CD4-positive, alpha-beta T cell (primary cell): ENCODE data around the gene WARS2. TPM values are rescaled to one million over a fixed set of nuclear protein-coding genes. Genes with fewer than 3 reads are reported as not detected.

ENCODE experiments used
- ATAC-seq: fragments of 200-7000 bp; cut with Tn5 transposase; one replicate; pipeline ENCODE4 v1.10.0; 2022; ENCODE audit warnings: mild to moderate bottlenecking; ENCODE audit not compliant: poor library complexity
- CTCF ChIA-PET: fragments of 350-600 bp; sonication (Branson Sonifier 250); formaldehyde crosslinking; loops from one replicate; lab custom pipeline; 2021; ENCODE audit warnings: antibody characterized with exemption, inconsistent platforms; lab: Charles Lee
- POLR2A ChIA-PET: fragments of 350-600 bp; sonication (Branson Sonifier 250); formaldehyde crosslinking; loops from one replicate; lab custom pipeline; 2021; ENCODE audit warnings: antibody characterized with exemption, inconsistent platforms; lab: Charles Lee
- DNase-seq, 14 experiments: peaks; one replicate each; pipeline ENCODE4 v3.0.0-alpha.2; 2013 to 2020; ENCODE audit warnings: mixed read lengths in 2 of 14
- H3K27ac ChIP-seq, 2 donors: one replicate each; pipeline versions ENCODE4 v1.5.1 to v1.7.0; 2013; ENCODE audit warnings: low read length in 2 of 2, low read depth in 1 of 2, mild to moderate bottlenecking in 1 of 2
- H3K27me3 ChIP-seq, 2 experiments: 1 replicate in 1 of 2; 2 replicates in 1 of 2; pipeline versions ENCODE4 v1.6.1 to v1.7.0; 2013; ENCODE audit warnings: low read length in 2 of 2, control low read depth in 1 of 2, mild to moderate bottlenecking in 1 of 2, moderate library complexity in 1 of 2; ENCODE audit not compliant: insufficient read depth in 2 of 2, control insufficient read depth in 1 of 2
- H3K36me3 ChIP-seq: one replicate; pipeline ENCODE4 v1.6.1; 2013; ENCODE audit warnings: low read length, control low read depth; ENCODE audit not compliant: insufficient read depth
- H3K4me1 ChIP-seq: one replicate; pipeline ENCODE4 v1.6.1; 2013; ENCODE audit warnings: low read length, control low read depth; ENCODE audit not compliant: insufficient read depth
- H3K4me3 ChIP-seq: one replicate; pipeline ENCODE4 v1.5.1; 2013; ENCODE audit warnings: mild to moderate bottlenecking, low read length, moderate library complexity
- H3K9me3 ChIP-seq, 2 experiments: 1 replicate in 1 of 2; 2 replicates in 1 of 2; pipeline versions ENCODE4 v1.6.1 to v1.7.0; 2013; ENCODE audit warnings: low read length in 2 of 2, mild to moderate bottlenecking in 2 of 2, control low read depth in 1 of 2, moderate library complexity in 1 of 2; ENCODE audit not compliant: control insufficient read depth in 1 of 2, insufficient read depth in 1 of 2
- H3K27ac Mint-ChIP-seq: one replicate; pipeline ENCODE4 v1.8.0; 2020; ENCODE audit warnings: mixed read lengths
- H3K27me3 Mint-ChIP-seq: one replicate; pipeline ENCODE4 v1.8.0; 2021; ENCODE audit warnings: mixed read lengths
- H3K36me3 Mint-ChIP-seq: one replicate; pipeline ENCODE4 v1.8.0; 2021; ENCODE audit warnings: low read depth, mixed read lengths
- H3K4me1 Mint-ChIP-seq: one replicate; pipeline ENCODE4 v1.8.0; 2021; ENCODE audit warnings: low read depth, mixed read lengths
- H3K4me3 Mint-ChIP-seq: one replicate; pipeline ENCODE4 v1.8.0; 2020; ENCODE audit warnings: mild to moderate bottlenecking, mixed read lengths
- H3K9me3 Mint-ChIP-seq: one replicate; pipeline ENCODE4 v1.8.0; 2020; ENCODE audit warnings: mixed read lengths
- intact Hi-C, 2 experiments: fragments of 100-400 bp; cut with DNase I in 1 of 2; cut with micrococcal nuclease in 1 of 2; formaldehyde crosslinking; loops; one replicate each; pipeline versions ENCODE4 v1.15.1 to v1.9.0; 2023 to 2025; cut with DNase I, micrococcal nuclease
- total RNA-seq, 174 experiments: library from RNA in 2 of 174; stranded (reverse) in 2 of 174; gene quantifications; one replicate each; pipeline ENCODE4 v1.2.3 and lab custom pipeline; 2021 to 2026
- TF ChIP-seq, protein P1 (sequence below): fragments of 200-600 bp; IDR thresholded peaks from one replicate; pipeline ENCODE4 v1.8.0; 2022; ENCODE audit warnings: antibody characterized with exemption, mild to moderate bottlenecking

The WARS2 gene
- total RNA-seq, 2 experiments from 2014 or later, result 15.8 to 16.5 TPM

DNA sequence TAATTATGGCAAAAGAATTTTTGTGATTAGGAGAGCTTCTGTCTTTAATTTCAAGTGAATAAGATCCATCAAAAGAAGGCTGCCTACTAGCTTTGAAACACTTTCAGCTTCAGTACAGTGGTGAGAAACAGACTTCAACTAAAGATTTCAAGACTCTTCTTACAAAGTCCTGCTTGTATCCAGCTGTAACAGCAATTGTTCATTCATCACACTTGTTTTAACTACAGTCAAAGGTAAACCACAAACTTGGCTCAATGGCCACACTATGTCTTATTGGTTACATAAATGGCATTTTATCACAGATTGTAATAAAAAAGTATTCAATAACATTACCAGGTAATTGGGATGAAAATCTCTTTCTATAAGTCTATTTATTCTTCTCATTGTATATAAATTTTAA lies 59.2 kb downstream of the WARS2 start:
- ATAC-seq (no peak), DNase-seq (no peak)
- no peaks in the 10 kb centered on the region for H3K4me1 Mint-ChIP-seq
- CTCF ChIA-PET, result no interaction called here
- peaks cover 55% of the 10 kb centered on the region for H3K36me3 Mint-ChIP-seq
- no peak overlapping the region for H3K4me3 ChIP-seq
- H3K27ac ChIP-seq, result no peak overlapping the region
- H3K9me3 ChIP-seq, result peaks cover 5 to 10% of the 10 kb centered on the region in 2 experiments
- TF ChIP-seq, protein P1, sequence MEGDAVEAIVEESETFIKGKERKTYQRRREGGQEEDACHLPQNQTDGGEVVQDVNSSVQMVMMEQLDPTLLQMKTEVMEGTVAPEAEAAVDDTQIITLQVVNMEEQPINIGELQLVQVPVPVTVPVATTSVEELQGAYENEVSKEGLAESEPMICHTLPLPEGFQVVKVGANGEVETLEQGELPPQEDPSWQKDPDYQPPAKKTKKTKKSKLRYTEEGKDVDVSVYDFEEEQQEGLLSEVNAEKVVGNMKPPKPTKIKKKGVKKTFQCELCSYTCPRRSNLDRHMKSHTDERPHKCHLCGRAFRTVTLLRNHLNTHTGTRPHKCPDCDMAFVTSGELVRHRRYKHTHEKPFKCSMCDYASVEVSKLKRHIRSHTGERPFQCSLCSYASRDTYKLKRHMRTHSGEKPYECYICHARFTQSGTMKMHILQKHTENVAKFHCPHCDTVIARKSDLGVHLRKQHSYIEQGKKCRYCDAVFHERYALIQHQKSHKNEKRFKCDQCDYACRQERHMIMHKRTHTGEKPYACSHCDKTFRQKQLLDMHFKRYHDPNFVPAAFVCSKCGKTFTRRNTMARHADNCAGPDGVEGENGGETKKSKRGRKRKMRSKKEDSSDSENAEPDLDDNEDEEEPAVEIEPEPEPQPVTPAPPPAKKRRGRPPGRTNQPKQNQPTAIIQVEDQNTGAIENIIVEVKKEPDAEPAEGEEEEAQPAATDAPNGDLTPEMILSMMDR, result no peak
- POLR2A ChIA-PET, result no interaction called here
- H3K9me3 Mint-ChIP-seq, result peaks cover 11% of the 10 kb centered on the region
- intact Hi-C loops, result no loop called here
- H3K27ac Mint-ChIP-seq, result no peak overlapping the region
- H3K36me3 ChIP-seq, result no peaks in the 10 kb centered on the region
- H3K4me1 ChIP-seq, result no peaks in the 10 kb centered on the region
- no peaks in the 10 kb centered on the region for H3K27me3 ChIP-seq
- H3K27me3 Mint-ChIP-seq, result no peaks in the 10 kb centered on the region
- H3K4me3 Mint-ChIP-seq, result no peak overlapping the region

DNA sequence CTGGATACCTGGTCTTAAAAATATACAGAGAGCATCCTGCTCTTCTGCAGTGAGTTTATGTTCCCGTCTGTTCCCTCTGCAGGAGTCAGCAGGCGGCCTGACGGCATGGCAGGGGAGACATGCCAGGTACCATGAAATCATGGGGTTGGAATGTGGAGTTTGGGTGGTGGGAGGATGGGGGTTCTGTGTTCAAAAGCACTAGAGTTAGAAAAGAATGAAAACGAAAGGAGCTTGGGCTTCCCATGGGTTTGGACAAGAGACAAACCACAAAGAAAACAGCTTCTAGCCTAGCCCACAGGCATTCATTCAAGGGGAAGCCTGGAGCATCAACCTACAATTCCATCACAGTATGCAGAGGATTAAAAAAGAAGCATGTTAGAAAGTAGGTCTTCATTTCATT lies 59.9 kb downstream of the WARS2 start:
- Mint-ChIP-seq H3K36me3 (peaks cover 60% of the 10 kb centered on the region), H3K9me3 (peaks cover 11% of the 10 kb centered on the region), H3K27ac (no peak overlapping the region), H3K27me3 (no peaks in the 10 kb centered on the region), H3K4me1 (no peaks in the 10 kb centered on the region), H3K4me3 (no peak overlapping the region)
- Histone ChIP-seq H3K36me3 (no peaks in the 10 kb centered on the region), H3K4me1 (no peaks in the 10 kb centered on the region), H3K27ac (no peak overlapping the region), H3K4me3 (no peak overlapping the region), H3K27me3 (no peaks in the 10 kb centered on the region), H3K9me3 (peaks cover 5 to 10% of the 10 kb centered on the region in 2 experiments)
- CTCF ChIA-PET, result no interaction called here
- no peak for DNase-seq
- intact Hi-C loops, result no loop called here
- TF ChIP-seq, protein P1, result no peak
- ATAC-seq, result no peak
- POLR2A ChIA-PET, result no interaction called here

DNA sequence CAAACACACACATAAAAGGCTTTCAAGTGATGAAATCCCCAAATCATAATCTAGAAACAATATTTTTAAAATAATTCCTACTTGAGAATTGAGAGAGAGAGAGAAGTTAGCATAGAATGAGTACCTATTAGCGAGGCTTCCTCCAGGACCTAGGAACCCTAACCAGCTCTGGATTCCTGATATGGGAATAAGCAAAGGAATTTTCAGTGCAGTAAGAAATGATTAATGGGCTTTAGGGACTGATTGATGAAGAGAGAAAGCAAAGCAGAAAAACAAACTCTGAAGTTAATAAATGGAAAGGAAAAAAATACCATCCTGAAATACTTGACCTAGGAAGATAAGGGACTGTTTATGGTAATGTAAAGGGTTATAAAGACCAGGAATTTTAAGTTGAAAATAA lies 60.6 kb downstream of the WARS2 start:
- H3K4me1 Mint-ChIP-seq, result no peaks in the 10 kb centered on the region
- no peak for DNase-seq
- peaks cover 55% of the 10 kb centered on the region for H3K36me3 Mint-ChIP-seq
- Histone ChIP-seq H3K9me3 (peaks cover 5 to 6% of the 10 kb centered on the region in 2 experiments), H3K27me3 (no peaks in the 10 kb centered on the region), H3K4me3 (no peak overlapping the region), H3K27ac (no peak overlapping the region), H3K36me3 (no peaks in the 10 kb centered on the region), H3K4me1 (no peaks in the 10 kb centered on the region)
- ChIA-PET POLR2A (no interaction called here), CTCF (no interaction called here)
- ATAC-seq, result no peak
- H3K27ac Mint-ChIP-seq, result no peak overlapping the region
- peaks cover 6% of the 10 kb centered on the region for H3K9me3 Mint-ChIP-seq
- no peaks in the 10 kb centered on the region for H3K27me3 Mint-ChIP-seq
- TF ChIP-seq, protein P1, result no peak
- H3K4me3 Mint-ChIP-seq, result no peak overlapping the region
- intact Hi-C loops, result no loop called here
